OCI-LY7 (cell line): ENCODE results near the gene CREB1.

ENCODE experiments used
- CTCF ChIP-seq: fragments of 200-600 bp; sonication (generic); conservative IDR thresholded peaks from 2 replicates; pipeline ENCODE4 v1.5.1; 2014; ENCODE audit warnings: mild to moderate bottlenecking, antibody characterized with exemption, low read length, moderate library complexity, mixed read lengths
- EZH2phosphoT487 ChIP-seq: fragments of 200-600 bp; sonication (generic); IDR thresholded peaks from 2 replicates; pipeline ENCODE4 v1.6.1; 2018; ENCODE audit warnings: low read depth, borderline replicate concordance, mild to moderate bottlenecking, mixed run types, antibody characterized with exemption, low read length, moderate library complexity, mixed read lengths

GRCh38 chr2:207503234-207503633 lies 26.5 kb upstream of the CREB1 start:
- no peak for TF ChIP-seq CTCF
- TF ChIP-seq EZH2phosphoT487: no peak
